SK-N-SH (cell line): Measurements from ENCODE around the gene NPC2. TPM values are rescaled to one million over a fixed set of nuclear protein-coding genes. Genes with fewer than 3 reads are reported as not detected.

Experiments used
- CTCF ChIA-PET: fragments of 300-600, 350-600 bp; formaldehyde crosslinking; extraction: SDS; loops from one replicate; lab custom pipeline; 2021; lab: Yijun Ruan, JAX
- POLR2A ChIA-PET: fragments of 350-600 bp; sonication (Branson Sonifier 250); formaldehyde crosslinking; extraction: SDS; loops from one replicate; lab custom pipeline; 2020; ENCODE audit warnings: antibody characterized with exemption, inconsistent platforms; lab: Yijun Ruan, JAX
- DNase-seq: peaks from one replicate; pipeline ENCODE4 v3.0.0; 2012
- H2AFZ ChIP-seq: fragments of 200-600 bp; sonication (generic); 2 replicates; pipeline ENCODE4 v1.8.1; 2016; ENCODE audit warnings: antibody characterized with exemption, mild to moderate bottlenecking, low read depth
- H3F3A ChIP-seq: fragments of 200-600 bp; sonication (generic); replicated peaks from 2 replicates; pipeline ENCODE3; 2016; ENCODE audit warnings: antibody characterized with exemption, mild to moderate bottlenecking; ENCODE audit not compliant: insufficient read depth
- H3K27ac ChIP-seq, 2 experiments: fragments of 200-500 bp in 1 of 2; fragments of 200-600 bp in 1 of 2; sonication (Bioruptor generic) in 1 of 2; sonication (generic), shearing (Covaris generic) in 1 of 2; 2 replicates each; pipeline versions ENCODE4 v1.5.1 to v1.6.1; 2014 to 2016; ENCODE audit warnings: low read depth in 2 of 2, inconsistent platforms in 1 of 2, low read length in 1 of 2, mild to moderate bottlenecking in 1 of 2, mixed read lengths in 1 of 2
- H3K27me3 ChIP-seq: fragments of 200-600 bp; sonication (generic), shearing (Covaris generic); 2 replicates; pipeline ENCODE4 v1.6.1; 2016; ENCODE audit warnings: mixed run types; ENCODE audit not compliant: insufficient read depth
- H3K36me3 ChIP-seq, 2 experiments: fragments of 200-500 bp in 1 of 2; fragments of 200-600 bp in 1 of 2; sonication (Bioruptor generic) in 1 of 2; sonication (generic) in 1 of 2; replicated peaks in 1 of 2; 2 replicates each; pipeline versions ENCODE3 to v1.5.1; 2014 to 2016; ENCODE audit warnings: low read length in 1 of 2, mild to moderate bottlenecking in 1 of 2; ENCODE audit not compliant: insufficient read depth in 2 of 2, control insufficient read depth in 1 of 2
- H3K4me1 ChIP-seq, 2 experiments: fragments of 200-500 bp in 1 of 2; fragments of 200-600 bp in 1 of 2; sonication (Bioruptor generic) in 1 of 2; sonication (generic), shearing (Covaris generic) in 1 of 2; 2 replicates each; pipeline versions ENCODE4 v1.5.1 to v1.6.1; 2014 to 2016; ENCODE audit warnings: low read depth in 1 of 2, low read length in 1 of 2, mixed run types in 1 of 2; ENCODE audit not compliant: insufficient read depth in 2 of 2, control insufficient read depth in 1 of 2
- H3K4me2 ChIP-seq: fragments of 200-600 bp; sonication (generic), shearing (Covaris generic); 2 replicates; pipeline ENCODE4 v1.6.1; 2017; ENCODE audit warnings: mixed run types
- H3K4me3 ChIP-seq, 2 experiments: fragments of 200-500 bp in 1 of 2; fragments of 200-600 bp in 1 of 2; sonication (Bioruptor generic) in 1 of 2; sonication (generic), shearing (Covaris generic) in 1 of 2; 2 replicates each; pipeline versions ENCODE4 v1.5.1 to v1.8.1; 2014 to 2016; ENCODE audit warnings: low read depth in 2 of 2, inconsistent platforms in 1 of 2, low read length in 1 of 2, mild to moderate bottlenecking in 1 of 2, mixed read lengths in 1 of 2, moderate library complexity in 1 of 2
- H3K79me2 ChIP-seq: fragments of 200-600 bp; sonication (generic); 2 replicates; pipeline ENCODE4 v1.8.1; 2017; ENCODE audit warnings: mild to moderate bottlenecking; ENCODE audit not compliant: insufficient read depth
- H3K9ac ChIP-seq: fragments of 200-600 bp; sonication (generic); 2 replicates; pipeline ENCODE4 v1.6.1; 2017; ENCODE audit warnings: mixed run types
- H3K9me2 ChIP-seq: fragments of 200-600 bp; sonication (generic); 2 replicates; pipeline ENCODE4 v1.6.1; 2017; ENCODE audit warnings: mixed run types
- H3K9me3 ChIP-seq: fragments of 200-600 bp; sonication (generic); 2 replicates; pipeline ENCODE4 v1.6.1; 2017; ENCODE audit warnings: mixed run types, mild to moderate bottlenecking, moderate library complexity
- H4K20me1 ChIP-seq: fragments of 200-600 bp; sonication (generic); 2 replicates; pipeline ENCODE4 v1.6.1; 2017; ENCODE audit warnings: mild to moderate bottlenecking, mixed run types; ENCODE audit not compliant: insufficient read depth
- CTCF ChIP-seq: fragments of 200-600 bp; sonication (generic); IDR thresholded peaks from 2 replicates; pipeline ENCODE4 v1.6.1; 2017; ENCODE audit warnings: antibody characterized with exemption, mild to moderate bottlenecking, moderate library complexity
- EZH2phosphoT487 ChIP-seq: fragments of 200-600 bp; sonication (generic); IDR thresholded peaks from 2 replicates; pipeline ENCODE4 v1.6.1; 2017; ENCODE audit warnings: low read depth, mixed run types, mild to moderate bottlenecking, antibody characterized with exemption, moderate library complexity, borderline replicate concordance
- FOSL2 ChIP-seq: IDR thresholded peaks from 2 replicates; pipeline ENCODE4 v1.4.0; 2012; ENCODE audit warnings: low read depth, mild to moderate bottlenecking, moderate library complexity, borderline replicate concordance
- FOXM1 ChIP-seq: IDR thresholded peaks from 2 replicates; pipeline ENCODE4 v1.4.0; 2012; ENCODE audit warnings: low read depth, mild to moderate bottlenecking
- GABPA ChIP-seq: IDR thresholded peaks from 2 replicates; pipeline ENCODE4 v1.4.0; 2012; ENCODE audit warnings: low read depth, mild to moderate bottlenecking
- JUND ChIP-seq: IDR thresholded peaks from 2 replicates; pipeline ENCODE4 v1.4.0; 2012
- MEF2A ChIP-seq: IDR thresholded peaks from 2 replicates; pipeline ENCODE4 v1.4.0; 2012; ENCODE audit warnings: low read depth, borderline replicate concordance
- MXI1 ChIP-seq: IDR thresholded peaks from 2 replicates; pipeline ENCODE4 v1.6.1; 2012; ENCODE audit warnings: mild to moderate bottlenecking, low read depth, low read length, improper control_type of control experiment
- NFIC ChIP-seq: IDR thresholded peaks from 2 replicates; pipeline ENCODE4 v1.4.0; 2012; ENCODE audit warnings: borderline replicate concordance
- POLR2AphosphoS5 ChIP-seq: IDR thresholded peaks from 2 replicates; pipeline ENCODE4 v1.6.1; 2012; ENCODE audit warnings: low read depth, low read length
- RAD21 ChIP-seq: IDR thresholded peaks from 2 replicates; pipeline ENCODE4 v1.6.1; 2012; ENCODE audit warnings: mild to moderate bottlenecking, low read length
- SIN3A ChIP-seq: IDR thresholded peaks from 2 replicates; pipeline ENCODE4 v1.6.1; 2012; ENCODE audit warnings: low read depth, mild to moderate bottlenecking, low read length, moderate library complexity, borderline replicate concordance
- SMC3 ChIP-seq: IDR thresholded peaks from 2 replicates; pipeline ENCODE4 v1.6.1; 2012; ENCODE audit warnings: low read depth, low read length, improper control_type of control experiment
- TCF12 ChIP-seq: IDR thresholded peaks from 2 replicates; pipeline ENCODE4 v1.4.0; 2012
- TEAD4 ChIP-seq: IDR thresholded peaks from 2 replicates; pipeline ENCODE4 v1.4.0; 2012; ENCODE audit warnings: mild to moderate bottlenecking, borderline replicate concordance; ENCODE audit not compliant: insufficient read depth
- YY1 ChIP-seq: IDR thresholded peaks from 2 replicates; pipeline ENCODE4 v1.4.0; 2012; ENCODE audit warnings: low read depth, mild to moderate bottlenecking
- WGBS: methylation state at CpG from one replicate; pipeline ENCODE4 v1.1.6; 2017; ENCODE audit warnings: low lambda C conversion rate; 5-methylcytosine and 5-hydroxymethylcytosine counted together
- polyA plus RNA-seq, 3 experiments: library from polyadenylated mRNA; depleted of rRNA; stranded (reverse); fragments of >200 nt; gene quantifications; 2 replicates each; pipeline ENCODE4 v1.2.3, GENCODE V29; 2012
- TF ChIP-seq, protein P1 (sequence below): fragments of 150-350 bp; IDR thresholded peaks from 2 replicates; pipeline ENCODE4 v1.6.1; 2016; ENCODE audit warnings: mild to moderate bottlenecking, low read depth, low read length
- TF ChIP-seq, protein P2 (sequence below): IDR thresholded peaks from 2 replicates; pipeline ENCODE4 v1.6.1; 2012; ENCODE audit warnings: mild to moderate bottlenecking, low read depth, low read length, moderate library complexity

NPC2 gene
- polyA plus RNA-seq, 1 of the 3 experiments (the other 2 are of a cell fraction), result 522 TPM

DNA sequence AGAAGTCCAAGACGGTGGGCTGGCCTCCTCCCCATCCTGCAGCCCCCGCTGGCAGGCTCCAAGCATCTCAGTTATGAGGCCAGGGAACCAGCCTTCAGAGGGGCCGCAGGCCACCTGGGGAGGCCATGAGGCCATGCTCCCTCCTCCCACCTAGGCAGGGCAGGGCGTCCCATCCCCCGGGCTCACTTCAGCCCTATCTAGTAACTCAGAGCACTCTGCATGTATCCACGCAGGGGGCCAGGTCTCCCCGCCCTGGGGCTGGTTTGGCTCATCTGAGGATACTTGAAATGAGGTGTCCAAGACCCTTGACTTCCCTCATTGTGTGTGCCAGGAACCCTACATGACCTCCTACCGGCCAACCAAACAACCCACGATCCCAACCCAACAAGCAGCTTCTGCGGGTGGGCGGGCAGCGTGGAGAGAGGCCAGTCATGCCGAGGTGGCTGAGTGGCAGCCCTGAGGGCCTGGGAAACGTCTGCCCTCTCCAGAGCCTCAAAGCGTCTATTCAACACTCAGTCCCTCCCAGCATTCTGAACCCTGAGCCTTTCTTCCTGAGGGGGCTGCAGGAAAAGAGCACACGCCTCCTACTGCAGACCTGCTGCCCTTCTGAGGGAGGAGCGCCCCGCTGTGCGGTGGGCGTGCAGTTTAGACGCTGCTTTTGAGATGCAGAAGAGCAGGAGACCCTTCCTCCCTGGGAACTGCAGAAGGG is 17.3 kb upstream of the NPC2 start:
- no peak for DNase-seq
- Histone ChIP-seq H3K4me1 (peaks cover 0 to 4% of the 10 kb centered on the region in 2 experiments; a peak in 1 of 4 replicates), H3K9me3 (no peaks in the 10 kb centered on the region), H3K9me2 (no peaks in the 10 kb centered on the region), H3K4me3 (no peak overlapping the region), H3K27me3 (no peaks in the 10 kb centered on the region), H4K20me1 (no peaks in the 10 kb centered on the region), H3K79me2 (no peaks in the 10 kb centered on the region), H3K27ac (0 out of 4 replicates have a peak overlapping the region, but pooled peaks of 1 of the 2 experiments have one; percentile 29), H3K4me2 (no peak overlapping the region), H3K36me3 (peaks cover 23 to 68% of the 10 kb centered on the region in 2 experiments), H3F3A (peaks cover 5% of the 10 kb centered on the region)
- 92% methylated on average over 15 of the region's 21 CpGs for WGBS
- POLR2A ChIA-PET, result interaction anchor here (0.6 kb wide), 1 partner anchor 555 kb away, joined by 3 read pairs; no protein-coding TSS in a partner anchor
- TF ChIP-seq FOSL2 (no peak), FOXM1 (no peak), POLR2AphosphoS5 (no peak), SMC3 (no peak), MEF2A (no peak), EZH2phosphoT487 (no peak), RAD21 (no peak), TEAD4 (no peak), MXI1 (no peak), JUND (no peak), TCF12 (no peak), YY1 (no peak), GABPA (no peak), NFIC (no peak), SIN3A (no peak), CTCF (no peak)
- TF ChIP-seq, protein P1, sequence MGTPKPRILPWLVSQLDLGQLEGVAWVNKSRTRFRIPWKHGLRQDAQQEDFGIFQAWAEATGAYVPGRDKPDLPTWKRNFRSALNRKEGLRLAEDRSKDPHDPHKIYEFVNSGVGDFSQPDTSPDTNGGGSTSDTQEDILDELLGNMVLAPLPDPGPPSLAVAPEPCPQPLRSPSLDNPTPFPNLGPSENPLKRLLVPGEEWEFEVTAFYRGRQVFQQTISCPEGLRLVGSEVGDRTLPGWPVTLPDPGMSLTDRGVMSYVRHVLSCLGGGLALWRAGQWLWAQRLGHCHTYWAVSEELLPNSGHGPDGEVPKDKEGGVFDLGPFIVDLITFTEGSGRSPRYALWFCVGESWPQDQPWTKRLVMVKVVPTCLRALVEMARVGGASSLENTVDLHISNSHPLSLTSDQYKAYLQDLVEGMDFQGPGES, result no peak
- TF ChIP-seq, protein P2, sequence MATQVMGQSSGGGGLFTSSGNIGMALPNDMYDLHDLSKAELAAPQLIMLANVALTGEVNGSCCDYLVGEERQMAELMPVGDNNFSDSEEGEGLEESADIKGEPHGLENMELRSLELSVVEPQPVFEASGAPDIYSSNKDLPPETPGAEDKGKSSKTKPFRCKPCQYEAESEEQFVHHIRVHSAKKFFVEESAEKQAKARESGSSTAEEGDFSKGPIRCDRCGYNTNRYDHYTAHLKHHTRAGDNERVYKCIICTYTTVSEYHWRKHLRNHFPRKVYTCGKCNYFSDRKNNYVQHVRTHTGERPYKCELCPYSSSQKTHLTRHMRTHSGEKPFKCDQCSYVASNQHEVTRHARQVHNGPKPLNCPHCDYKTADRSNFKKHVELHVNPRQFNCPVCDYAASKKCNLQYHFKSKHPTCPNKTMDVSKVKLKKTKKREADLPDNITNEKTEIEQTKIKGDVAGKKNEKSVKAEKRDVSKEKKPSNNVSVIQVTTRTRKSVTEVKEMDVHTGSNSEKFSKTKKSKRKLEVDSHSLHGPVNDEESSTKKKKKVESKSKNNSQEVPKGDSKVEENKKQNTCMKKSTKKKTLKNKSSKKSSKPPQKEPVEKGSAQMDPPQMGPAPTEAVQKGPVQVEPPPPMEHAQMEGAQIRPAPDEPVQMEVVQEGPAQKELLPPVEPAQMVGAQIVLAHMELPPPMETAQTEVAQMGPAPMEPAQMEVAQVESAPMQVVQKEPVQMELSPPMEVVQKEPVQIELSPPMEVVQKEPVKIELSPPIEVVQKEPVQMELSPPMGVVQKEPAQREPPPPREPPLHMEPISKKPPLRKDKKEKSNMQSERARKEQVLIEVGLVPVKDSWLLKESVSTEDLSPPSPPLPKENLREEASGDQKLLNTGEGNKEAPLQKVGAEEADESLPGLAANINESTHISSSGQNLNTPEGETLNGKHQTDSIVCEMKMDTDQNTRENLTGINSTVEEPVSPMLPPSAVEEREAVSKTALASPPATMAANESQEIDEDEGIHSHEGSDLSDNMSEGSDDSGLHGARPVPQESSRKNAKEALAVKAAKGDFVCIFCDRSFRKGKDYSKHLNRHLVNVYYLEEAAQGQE, result no peak
- TF ChIP-seq, all 33 proteins: peak for 0
- Histone ChIP-seq H2AFZ (no peak overlapping the region), H3K9ac (peak overlapping the region; percentile 19; the same call in 1 of the 2 replicates)
- CTCF ChIA-PET, result interaction anchor here (1.0 to 4.1 kb wide), 3 partner anchors 9 to 100 kb away, joined by 3 to 36 read pairs (median 28); partner anchors contain the start of gene LTBP2
